A673 (cell line): Measurements from ENCODE around the gene TMEM178B. TPM values are rescaled to one million over a fixed set of nuclear protein-coding genes. Genes with fewer than 3 reads are reported as not detected.

Experiments used
- BruUV-seq: library from RNA; stranded (reverse); fragments of 400-500 nt; replicated peaks from 2 replicates; lab custom pipeline; 2021; lab: Mats Ljungman, UMichigan
- CTCF ChIA-PET: fragments of 300-600 bp; sonication (Branson Sonifier 250); formaldehyde crosslinking; loops from one replicate; lab custom pipeline; 2022; ENCODE audit warnings: antibody characterized with exemption; lab: Charles Lee
- POLR2A ChIA-PET: fragments of 300-600 bp; sonication (Branson Sonifier 250); formaldehyde crosslinking; loops from one replicate; lab custom pipeline; 2022; ENCODE audit warnings: antibody characterized with exemption; ENCODE audit not compliant: low non-redundant PET; lab: Charles Lee
- DNase-seq: peaks from one replicate; pipeline ENCODE4 v3.0.0-alpha.2; 2015; ENCODE audit warnings: low spot score
- H3K27ac ChIP-seq: fragments of 200-600 bp; sonication (generic); 2 replicates; pipeline ENCODE4 v1.5.1; 2016; ENCODE audit warnings: mixed run types, low read depth, mild to moderate bottlenecking, mixed read lengths, antibody characterized with exemption, low read length; ENCODE audit not compliant: poor library complexity, severe bottlenecking
- H3K27me3 ChIP-seq: fragments of 200-600 bp; sonication (generic); replicated peaks from 2 replicates; pipeline ENCODE4 v1.6.1; 2017; ENCODE audit warnings: mixed run types, low read depth, mild to moderate bottlenecking, mixed read lengths, antibody characterized with exemption, low read length; ENCODE audit not compliant: insufficient read depth, poor library complexity
- H3K36me3 ChIP-seq: fragments of 200-600 bp; sonication (generic); 2 replicates; pipeline ENCODE4 v1.6.1; 2016; ENCODE audit warnings: mixed run types, mild to moderate bottlenecking, mixed read lengths, antibody characterized with exemption, low read length; ENCODE audit not compliant: insufficient read depth, poor library complexity, severe bottlenecking
- H3K4me1 ChIP-seq: fragments of 200-600 bp; sonication (generic); 2 replicates; pipeline ENCODE4 v1.6.1; 2017; ENCODE audit warnings: mixed run types, mild to moderate bottlenecking, mixed read lengths, antibody characterized with exemption, low read length; ENCODE audit not compliant: insufficient read depth, poor library complexity, severe bottlenecking
- H3K4me3 ChIP-seq: fragments of 200-600 bp; sonication (generic); 2 replicates; pipeline ENCODE4 v1.5.1; 2016; ENCODE audit warnings: low read depth, mixed run types, mild to moderate bottlenecking, mixed read lengths, low read length; ENCODE audit not compliant: poor library complexity, severe bottlenecking
- H3K9me3 ChIP-seq: fragments of 200-600 bp; sonication (generic); 2 replicates; pipeline ENCODE4 v1.6.1; 2016; ENCODE audit warnings: mixed run types, low read depth, mild to moderate bottlenecking, mixed read lengths, antibody characterized with exemption, low read length; ENCODE audit not compliant: poor library complexity, severe bottlenecking
- CTCF ChIP-seq: fragments of 300-800, 200-600 bp; sonication (generic); conservative IDR thresholded peaks from 2 replicates; pipeline ENCODE4 v1.5.1; 2017; ENCODE audit warnings: low read depth, mild to moderate bottlenecking, antibody characterized with exemption, low read length, moderate library complexity, mixed read lengths
- EZH2 ChIP-seq: fragments of 200-600 bp; sonication (generic); IDR thresholded peaks from 2 replicates; pipeline ENCODE4 v1.6.1; 2017; ENCODE audit warnings: borderline replicate concordance, low read depth, mild to moderate bottlenecking, mixed read lengths, antibody characterized with exemption, low read length; ENCODE audit not compliant: poor library complexity, severe bottlenecking
- intact Hi-C: fragments of 100-400 bp; cut with micrococcal nuclease; formaldehyde crosslinking; loops from one replicate; pipeline ENCODE4 v1.10.0; 2022; ENCODE audit not compliant: unreplicated experiment
- total RNA-seq: library from RNA; stranded (reverse); gene quantifications from 2 replicates; pipeline ENCODE4 v1.2.3, GENCODE V29; 2021

Gene TMEM178B
- total RNA-seq, 1 experiment from 2014 or later, result 2.8 TPM

- ChIA-PET CTCF (interaction anchor here (0.5 to 1.7 kb wide), 2 partner anchors 578 to 1471 kb away, joined by 5 to 6 read pairs; no protein-coding TSS in a partner anchor), POLR2A (no interaction called here)
Measured at GRCh38 chr7:141071855-141072547, 1.9 kb upstream of the TMEM178B start.

GRCh38 chr7:141072548-141073172 is 1.2 kb upstream of the TMEM178B start:
- Histone ChIP-seq H3K36me3 (no peaks in the 10 kb centered on the region), H3K27me3 (peaks cover 80% of the 10 kb centered on the region), H3K4me1 (peaks cover 16% of the 10 kb centered on the region), H3K27ac (no peak overlapping the region), H3K4me3 (peak overlapping the region; percentile 45), H3K9me3 (no peaks in the 10 kb centered on the region)
- intact Hi-C loops, result loop anchor here (5.0 kb wide), 1 partner anchor 580 kb away; no protein-coding TSS in a partner anchor
- TF ChIP-seq EZH2 (peak; percentile 80), CTCF (no peak)
- DNase-seq, result peak; percentile 75
- ChIA-PET POLR2A (no interaction called here), CTCF (interaction anchor here (0.5 to 1.7 kb wide), 2 partner anchors 577 to 1471 kb away, joined by 5 to 6 read pairs; no protein-coding TSS in a partner anchor)
- no TSS peak for BruUV-seq

More at GRCh38 chr7:141071855-141072547, 1.9 kb upstream of the TMEM178B start:
- no TSS peak for BruUV-seq
- peaks cover 73% of the 10 kb centered on the region for H3K27me3 ChIP-seq
- intact Hi-C loops, result loop anchor here (1.0 to 5.0 kb wide), 3 partner anchors 57 to 580 kb away; partner anchors contain the start of gene MRPS33
- TF ChIP-seq EZH2 (no peak), CTCF (no peak)
- no peaks in the 10 kb centered on the region for H3K36me3 ChIP-seq
- DNase-seq, result no peak
- peak overlapping the region; percentile 45 for H3K4me3 ChIP-seq
- no peak overlapping the region for H3K27ac ChIP-seq
- H3K4me1 ChIP-seq, result peaks cover 16% of the 10 kb centered on the region
- no peaks in the 10 kb centered on the region for H3K9me3 ChIP-seq

DNA sequence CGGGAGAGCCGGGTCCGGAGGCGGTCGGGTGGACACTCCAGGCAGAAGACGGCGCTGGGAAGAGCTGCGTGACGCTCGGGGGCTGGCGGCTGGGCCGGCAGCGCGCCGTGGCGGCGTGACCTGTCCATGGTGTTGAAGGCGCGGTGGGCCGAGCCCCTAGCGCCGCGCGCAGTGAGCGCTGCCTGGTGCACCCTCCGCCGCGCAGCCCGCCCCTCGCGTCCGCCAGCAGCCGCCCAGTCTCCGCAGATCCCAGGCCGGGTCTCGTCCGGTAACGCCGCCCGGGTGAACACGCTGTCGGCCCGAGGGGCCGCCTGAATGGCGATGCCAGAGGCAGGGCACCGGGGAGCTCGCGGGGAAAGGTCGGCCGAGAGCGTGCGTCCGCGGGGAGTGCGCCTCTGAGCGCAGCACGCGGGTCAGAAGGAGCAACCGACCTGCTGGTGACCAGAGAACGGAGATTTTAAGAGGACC is 657 bp upstream of the TMEM178B start:
- no TSS peak for BruUV-seq
- H3K4me3 ChIP-seq, result peak overlapping the region; percentile 45
- H3K9me3 ChIP-seq, result no peaks in the 10 kb centered on the region
- no peak overlapping the region for H3K27ac ChIP-seq
- no peaks in the 10 kb centered on the region for H3K36me3 ChIP-seq
- H3K4me1 ChIP-seq, result peaks cover 16% of the 10 kb centered on the region
- intact Hi-C loops, result loop anchor here (5.0 kb wide), 1 partner anchor 579 kb away; no protein-coding TSS in a partner anchor
- POLR2A ChIA-PET, result no interaction called here
- DNase-seq, result peak; percentile 35
- TF ChIP-seq CTCF (no peak), EZH2 (peak; percentile 19)
- H3K27me3 ChIP-seq, result peaks cover 86% of the 10 kb centered on the region
- CTCF ChIA-PET, result no interaction called here
